Measurements from ENCODE around the gene BAIAP3. TPM values are rescaled to one million over a fixed set of nuclear protein-coding genes. Genes with fewer than 3 reads are reported as not detected.
A peak's percentile ranks its signal among the peaks of the same experiment; 100 is the strongest.

BAIAP3 gene
- total and polyA plus RNA-seq, 2 experiments from 2014 or later: 5.2 to 13.0 TPM

- Mint-ChIP-seq H3K27me3 (ENCODE audit: insufficient read depth, low read depth, poor library complexity) (peaks cover 15% of the 10 kb centered on the region), H3K36me3 (ENCODE audit: low read depth) (peaks cover 74% of the 10 kb centered on the region), H3K9me3 (no peaks in the 10 kb centered on the region), H3K4me3 (no peak overlapping the region), H3K4me1 (peaks cover 3% of the 10 kb centered on the region; the same call in 1 of the 3 replicates), H3K27ac (no peak overlapping the region)
- TF ChIP-seq EZH2 (IDR thresholded peaks at IDR 0.05; ENCODE audit: low read depth, unreplicated experiment): no peak
- TF ChIP-seq ZNF114 (CRISPR knock-in tag; IDR thresholded peaks at IDR 0.05): no peak
- no peak for TF ChIP-seq POLR2AphosphoS5 (IDR thresholded peaks at IDR 0.05; ENCODE audit: low read depth)
- TF ChIP-seq CTCF (conservative IDR thresholded peaks at IDR 0.05; ENCODE audit: low read depth in 2 of 2): no peak
- TF ChIP-seq CREB1 (CRISPR knock-in tag; IDR thresholded peaks at IDR 0.05; ENCODE audit: low read depth): no peak
- TF ChIP-seq ZNF462 (CRISPR knock-in tag; IDR thresholded peaks at IDR 0.05): no peak
- no peak for TF ChIP-seq EZH2phosphoT487 (IDR thresholded peaks at IDR 0.05; ENCODE audit: unreplicated experiment)
- TF ChIP-seq ZNF331 (CRISPR knock-in tag; IDR thresholded peaks at IDR 0.05; ENCODE audit: low read depth): no peak
- no peak for TF ChIP-seq JUNB (IDR thresholded peaks at IDR 0.05; ENCODE audit: unreplicated experiment)
- no peak for TF ChIP-seq NANOG (IDR thresholded peaks at IDR 0.05; ENCODE audit: borderline replicate concordance)
- TF ChIP-seq STAT1 (IDR thresholded peaks at IDR 0.05; ENCODE audit: unreplicated experiment): no peak
- no peak for TF ChIP-seq ETS1 (IDR thresholded peaks at IDR 0.05)
- TF ChIP-seq REST (IDR thresholded peaks at IDR 0.05; ENCODE audit: unreplicated experiment): no peak
- H3K9me2 ChIP-seq (ENCODE audit: insufficient read depth): no peaks in the 10 kb centered on the region
- peaks cover 5% of the 10 kb centered on the region; the same call in 1 of the 2 replicates for H3K4me1 ChIP-seq (ENCODE audit: insufficient read depth)
- peaks cover 85% of the 10 kb centered on the region for H3K79me2 ChIP-seq (replicated peaks; ENCODE audit: insufficient read depth)
- no peak overlapping the region for H3K4me2 ChIP-seq
- 0 out of 2 replicates have a peak overlapping the region, but pooled peaks have one; percentile 39 for H3K27ac ChIP-seq (ENCODE audit: low read depth)
- H2AFZ ChIP-seq: no peak overlapping the region
- H4K20me1 ChIP-seq (replicated peaks; ENCODE audit: insufficient read depth): peaks cover 45% of the 10 kb centered on the region
- no peak for ATAC-seq
- H3K36me3 ChIP-seq (ENCODE audit: insufficient read depth): peaks cover 40% of the 10 kb centered on the region
- DNase-seq (ENCODE audit: low spot score): no peak
- H3K27me3 ChIP-seq (ENCODE audit: insufficient read depth): no peaks in the 10 kb centered on the region
- 0 out of 2 replicates have a peak, but pooled peaks cover 7% of the 10 kb centered on the region for H3F3A ChIP-seq (replicated peaks; ENCODE audit: low read depth)
- H3K4me3 ChIP-seq: no peak overlapping the region
Measured at GRCh38 chr16:1316033-1316405, 17.4 kb upstream of the BAIAP3 start.

All from GM23338 (cell line).